ENCODE measurements around the gene KCNMA1.

DNA sequence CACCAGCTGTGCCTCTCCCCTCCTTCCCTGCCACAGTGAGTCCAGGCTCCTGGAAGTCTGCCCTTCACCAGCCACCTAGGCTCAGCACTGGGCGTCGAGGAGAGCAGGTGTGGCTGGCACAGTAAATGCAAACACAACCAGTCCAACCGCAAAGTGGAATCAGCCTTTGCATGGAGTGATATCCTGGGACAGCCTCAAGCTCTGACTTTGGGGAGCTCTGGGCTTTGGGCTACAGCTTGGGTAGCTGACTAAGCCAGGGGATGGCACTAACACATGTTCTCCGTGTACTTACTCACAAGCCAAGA, 312.4 kb downstream of the KCNMA1 start:
- TF ChIP-seq, protein P1, sequence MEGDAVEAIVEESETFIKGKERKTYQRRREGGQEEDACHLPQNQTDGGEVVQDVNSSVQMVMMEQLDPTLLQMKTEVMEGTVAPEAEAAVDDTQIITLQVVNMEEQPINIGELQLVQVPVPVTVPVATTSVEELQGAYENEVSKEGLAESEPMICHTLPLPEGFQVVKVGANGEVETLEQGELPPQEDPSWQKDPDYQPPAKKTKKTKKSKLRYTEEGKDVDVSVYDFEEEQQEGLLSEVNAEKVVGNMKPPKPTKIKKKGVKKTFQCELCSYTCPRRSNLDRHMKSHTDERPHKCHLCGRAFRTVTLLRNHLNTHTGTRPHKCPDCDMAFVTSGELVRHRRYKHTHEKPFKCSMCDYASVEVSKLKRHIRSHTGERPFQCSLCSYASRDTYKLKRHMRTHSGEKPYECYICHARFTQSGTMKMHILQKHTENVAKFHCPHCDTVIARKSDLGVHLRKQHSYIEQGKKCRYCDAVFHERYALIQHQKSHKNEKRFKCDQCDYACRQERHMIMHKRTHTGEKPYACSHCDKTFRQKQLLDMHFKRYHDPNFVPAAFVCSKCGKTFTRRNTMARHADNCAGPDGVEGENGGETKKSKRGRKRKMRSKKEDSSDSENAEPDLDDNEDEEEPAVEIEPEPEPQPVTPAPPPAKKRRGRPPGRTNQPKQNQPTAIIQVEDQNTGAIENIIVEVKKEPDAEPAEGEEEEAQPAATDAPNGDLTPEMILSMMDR (IDR thresholded peaks at IDR 0.05): no peak
- TF ChIP-seq POLR2A (IDR thresholded peaks at IDR 0.05) (no peak), EP300 (IDR thresholded peaks at IDR 0.05) (no peak), POLR2AphosphoS5 (IDR thresholded peaks at IDR 0.05) (peak in 2 of 3 donors; percentile 18 to 35)
